Measurements from ENCODE around the gene GPD2.
"Not testable (repeated sequence)": the region's sequence is repeated elsewhere in the genome, so short reads cannot be mapped to it uniquely, and the experiment has no call there.

The GPD2 gene

GRCh38 chr2:156476021-156476849 is 40.1 kb downstream of the GPD2 start:
- no peak for DNase-seq

GRCh38 chr2:156476850-156477206 is 40.6 kb downstream of the GPD2 start:
- peak; percentile 86 for DNase-seq

GRCh38 chr2:156480376-156480775 is 44.2 kb downstream of the GPD2 start:
- no peak for DNase-seq

- peak; percentile 29 for DNase-seq
Measured at GRCh38 chr2:156481312-156481711, 45.1 kb downstream of the GPD2 start.

GRCh38 chr2:156483741-156484173 is 47.6 kb downstream of the GPD2 start:
- DNase-seq = no peak

GRCh38 chr2:156486147-156486546 is 50.0 kb downstream of the GPD2 start:
- peak; percentile 55 for DNase-seq

- no peak for DNase-seq
Measured at GRCh38 chr2:156486614-156487013, 50.4 kb downstream of the GPD2 start.

GRCh38 chr2:156489195-156489594 is 53.0 kb downstream of the GPD2 start:
- no peak for DNase-seq

- no peak for DNase-seq
Measured at GRCh38 chr2:156489750-156490465, 53.7 kb downstream of the GPD2 start.

GRCh38 chr2:156490466-156490840 is 54.3 kb downstream of the GPD2 start:
- DNase-seq = no peak

- no peak for DNase-seq
Measured at GRCh38 chr2:156491176-156491575, 55.0 kb downstream of the GPD2 start.

GRCh38 chr2:156492979-156493378 is 56.8 kb downstream of the GPD2 start:
- DNase-seq = no peak

- not testable (repeated sequence) for DNase-seq
Measured at GRCh38 chr2:156495998-156496397, 59.8 kb downstream of the GPD2 start.

- no peak for DNase-seq
Measured at GRCh38 chr2:156505696-156506095, 69.5 kb downstream of the GPD2 start.

GRCh38 chr2:156511122-156511521 is 74.9 kb downstream of the GPD2 start:
- DNase-seq = no peak

GRCh38 chr2:156511803-156512202 is 75.6 kb downstream of the GPD2 start:
- DNase-seq = no peak

GRCh38 chr2:156512451-156512850 is 76.3 kb downstream of the GPD2 start:
- DNase-seq = peak; percentile 36

GRCh38 chr2:156513219-156513618 is 77.0 kb downstream of the GPD2 start:
- DNase-seq = no peak

- DNase-seq = no peak
Measured at GRCh38 chr2:156517419-156517818, 81.2 kb downstream of the GPD2 start.

GRCh38 chr2:156518138-156518537 is 82.0 kb downstream of the GPD2 start:
- no peak for DNase-seq

GRCh38 chr2:156522864-156523440 is 86.8 kb downstream of the GPD2 start:
- DNase-seq = no peak

GRCh38 chr2:156526950-156527636 is 90.9 kb downstream of the GPD2 start:
- no peak for DNase-seq

GRCh38 chr2:156528583-156528982 is 92.4 kb downstream of the GPD2 start:
- DNase-seq = not testable (repeated sequence)

All from fibroblast of skin of right biceps (primary cell).